Keratinocyte (primary cell): ENCODE data around the gene PRELID1. TPM values are rescaled to one million over a fixed set of nuclear protein-coding genes. Genes with fewer than 3 reads are reported as not detected.

Experiments used
- DNase-seq: peaks from one replicate; pipeline ENCODE4 v3.0.0-alpha.2; 2011; ENCODE audit warnings: low read depth, missing footprints, low spot score
- FAIRE-seq: peaks from 2 replicates; lab custom pipeline; 2011; peaks lifted over from hg19 to GRCh38; lab: Jason Lieb, UNC
- H2AFZ ChIP-seq: 2 replicates; pipeline ENCODE4 v1.6.0; 2012; ENCODE audit warnings: low read length, control low read depth, inconsistent platforms; ENCODE audit not compliant: control insufficient read depth
- H3K27ac ChIP-seq: 2 replicates; pipeline ENCODE4 v1.5.1; 2011; ENCODE audit warnings: low read length; ENCODE audit not compliant: control insufficient read depth, insufficient read depth
- H3K27me3 ChIP-seq: 3 replicates; pipeline ENCODE4 v1.6.0; 2011; ENCODE audit warnings: low read length; ENCODE audit not compliant: control insufficient read depth, insufficient read depth; ENCODE audit errors: extremely low read depth
- H3K36me3 ChIP-seq, 2 experiments: 2 replicates in 1 of 2; 3 replicates in 1 of 2; pipeline ENCODE4 v1.5.1; 2011; ENCODE audit warnings: low read length in 2 of 2, mild to moderate bottlenecking in 1 of 2; ENCODE audit not compliant: control insufficient read depth in 2 of 2, insufficient read depth in 2 of 2; ENCODE audit errors: extremely low read depth in 1 of 2
- H3K4me1 ChIP-seq: 3 replicates; pipeline ENCODE4 v1.5.1; 2011; ENCODE audit warnings: low read length; ENCODE audit not compliant: control insufficient read depth, insufficient read depth; ENCODE audit errors: extremely low read depth
- H3K4me2 ChIP-seq: 3 replicates; pipeline ENCODE4 v1.6.0; 2011; ENCODE audit warnings: low read depth, low read length; ENCODE audit not compliant: control insufficient read depth, insufficient read depth; ENCODE audit errors: extremely low read depth
- H3K4me3 ChIP-seq, 3 experiments: fragments of 200-600 bp in 1 of 3; sonication (generic) in 1 of 3; 2 replicates in 2 of 3; 3 replicates in 1 of 3; pipeline ENCODE4 v1.5.1; 2011 to 2016; ENCODE audit warnings: low read length in 3 of 3, mild to moderate bottlenecking in 3 of 3, control low read depth in 2 of 3, inconsistent platforms in 1 of 3, low read depth in 1 of 3, mixed read lengths in 1 of 3, mixed run types in 1 of 3, moderate library complexity in 1 of 3; ENCODE audit not compliant: control insufficient read depth in 2 of 3, insufficient read depth in 2 of 3; ENCODE audit errors: extremely low read depth in 1 of 3
- H3K79me2 ChIP-seq: 2 replicates; pipeline ENCODE4 v1.6.0; 2012; ENCODE audit warnings: low read length; ENCODE audit not compliant: control insufficient read depth, insufficient read depth
- H3K9ac ChIP-seq: 3 replicates; pipeline ENCODE4 v1.6.0; 2011; ENCODE audit warnings: low read length; ENCODE audit not compliant: control insufficient read depth, insufficient read depth; ENCODE audit errors: extremely low read depth
- H3K9me1 ChIP-seq: 3 replicates; pipeline ENCODE4 v1.6.0; 2011; ENCODE audit warnings: low read length; ENCODE audit not compliant: control insufficient read depth, insufficient read depth; ENCODE audit errors: extremely low read depth
- H3K9me3 ChIP-seq: 2 replicates; pipeline ENCODE4 v1.5.1; 2012; ENCODE audit warnings: low read depth, low read length; ENCODE audit not compliant: control insufficient read depth
- H4K20me1 ChIP-seq: 3 replicates; pipeline ENCODE4 v1.6.0; 2011; ENCODE audit warnings: low read length; ENCODE audit not compliant: control insufficient read depth, insufficient read depth; ENCODE audit errors: extremely low read depth
- EZH2 ChIP-seq: IDR thresholded peaks from one replicate; pipeline ENCODE4 v1.6.1; 2012; ENCODE audit warnings: inconsistent platforms, mild to moderate bottlenecking, low read length, moderate library complexity
- dilution Hi-C: fragments of 300-500 bp; cut with MboI; formaldehyde crosslinking; loops from one replicate; pipeline ENCODE4 v1.7.0; 2020; ENCODE audit warnings: low sequenced_read_pairs; ENCODE audit not compliant: extremely low pct_ligation_motif_present
- polyA plus RNA-seq, 5 experiments: library from polyadenylated mRNA; depleted of rRNA in 3 of 5; stranded (reverse) in 3 of 5; stranded (forward) in 1 of 5; unstranded in 1 of 5; fragments of >200 nt; gene quantifications; 1 replicate in 1 of 5; 2 replicates in 3 of 5; 3 replicates in 1 of 5; pipeline versions ENCODE4 v1.2.1 to v1.2.3, GENCODE V29; 2011 to 2012; ENCODE audit warnings: missing spikeins in 2 of 5, low read depth in 1 of 5, low replicate concordance in 1 of 5
- TF ChIP-seq, protein P1 (sequence below), 3 experiments: IDR thresholded peaks in 1 of 3; conservative IDR thresholded peaks in 1 of 3; optimal IDR thresholded peaks in 1 of 3; 2 replicates in 2 of 3; 3 replicates in 1 of 3; pipeline versions ENCODE3 to v1.5.1; 2011; ENCODE audit warnings: low read length in 3 of 3, mild to moderate bottlenecking in 3 of 3, moderate library complexity in 2 of 3, control low read depth in 1 of 3, inconsistent platforms in 1 of 3; ENCODE audit not compliant: insufficient read depth in 2 of 3; ENCODE audit errors: extremely low read depth in 1 of 3

PRELID1 gene
- polyA plus RNA-seq, 1 donor (not counting 4 experiments of a cell fraction or from before 2014, with no cell fraction given): 245 TPM

DNA sequence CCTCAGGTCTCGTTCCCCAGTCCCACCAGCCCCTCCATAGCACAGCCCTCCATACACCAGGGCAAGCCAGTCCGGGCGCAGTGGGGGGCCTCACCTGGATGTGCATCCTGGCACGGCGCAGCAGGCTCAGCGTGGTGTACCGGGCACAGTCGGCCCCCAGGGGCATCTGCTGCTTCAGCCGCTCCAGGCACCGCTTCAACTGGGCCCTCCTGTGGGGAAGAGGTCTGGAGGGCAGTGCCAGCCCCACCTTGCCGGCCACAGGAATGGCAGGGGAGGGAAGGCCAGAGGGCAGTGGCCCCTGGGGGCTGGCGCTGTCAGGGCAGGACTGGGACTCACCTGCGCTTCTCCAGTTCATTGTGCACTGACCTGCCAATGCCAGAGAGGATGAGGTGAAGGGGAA is 6.7 kb downstream of the PRELID1 start:
- H3K4me1 ChIP-seq: peaks cover 27% of the 10 kb centered on the region
- H3K4me2 ChIP-seq: no peak overlapping the region
- peaks cover 5 to 15% of the 10 kb centered on the region in 2 experiments for H3K36me3 ChIP-seq
- dilution Hi-C loops: no loop called here
- H3K27ac ChIP-seq: no peak overlapping the region
- H4K20me1 ChIP-seq: peaks cover 3% of the 10 kb centered on the region
- TF ChIP-seq, protein P1, sequence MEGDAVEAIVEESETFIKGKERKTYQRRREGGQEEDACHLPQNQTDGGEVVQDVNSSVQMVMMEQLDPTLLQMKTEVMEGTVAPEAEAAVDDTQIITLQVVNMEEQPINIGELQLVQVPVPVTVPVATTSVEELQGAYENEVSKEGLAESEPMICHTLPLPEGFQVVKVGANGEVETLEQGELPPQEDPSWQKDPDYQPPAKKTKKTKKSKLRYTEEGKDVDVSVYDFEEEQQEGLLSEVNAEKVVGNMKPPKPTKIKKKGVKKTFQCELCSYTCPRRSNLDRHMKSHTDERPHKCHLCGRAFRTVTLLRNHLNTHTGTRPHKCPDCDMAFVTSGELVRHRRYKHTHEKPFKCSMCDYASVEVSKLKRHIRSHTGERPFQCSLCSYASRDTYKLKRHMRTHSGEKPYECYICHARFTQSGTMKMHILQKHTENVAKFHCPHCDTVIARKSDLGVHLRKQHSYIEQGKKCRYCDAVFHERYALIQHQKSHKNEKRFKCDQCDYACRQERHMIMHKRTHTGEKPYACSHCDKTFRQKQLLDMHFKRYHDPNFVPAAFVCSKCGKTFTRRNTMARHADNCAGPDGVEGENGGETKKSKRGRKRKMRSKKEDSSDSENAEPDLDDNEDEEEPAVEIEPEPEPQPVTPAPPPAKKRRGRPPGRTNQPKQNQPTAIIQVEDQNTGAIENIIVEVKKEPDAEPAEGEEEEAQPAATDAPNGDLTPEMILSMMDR (optimal IDR thresholded peaks at IDR 0.05 in 1 of 3, IDR thresholded peaks at IDR 0.05 in 1 of 3, conservative IDR thresholded peaks at IDR 0.05 in 1 of 3; ENCODE audit: extremely low read depth in 1 of 3, insufficient read depth in 2 of 3, low read length in 3 of 3): no peak
- no peak for TF ChIP-seq EZH2
- no peak overlapping the region for H2AFZ ChIP-seq
- H3K9me3 ChIP-seq: no peaks in the 10 kb centered on the region
- FAIRE-seq: no peak
- H3K9ac ChIP-seq: no peak overlapping the region
- no peaks in the 10 kb centered on the region for H3K27me3 ChIP-seq
- H3K4me3 ChIP-seq: no peak overlapping the region
- no peaks in the 10 kb centered on the region for H3K9me1 ChIP-seq
- no peak for DNase-seq
- H3K79me2 ChIP-seq: peaks cover 5% of the 10 kb centered on the region

GRCh38 chr5:177310757-177311391 is 7.3 kb downstream of the PRELID1 start:
- no peak overlapping the region for H2AFZ ChIP-seq
- H3K27ac ChIP-seq: no peak overlapping the region
- no peak for FAIRE-seq
- no peak for DNase-seq
- H3K4me3 ChIP-seq: no peak overlapping the region
- H4K20me1 ChIP-seq: peaks cover 3% of the 10 kb centered on the region
- no peaks in the 10 kb centered on the region for H3K9me3 ChIP-seq
- TF ChIP-seq, protein P1 (optimal IDR thresholded peaks at IDR 0.05 in 1 of 3, IDR thresholded peaks at IDR 0.05 in 1 of 3, conservative IDR thresholded peaks at IDR 0.05 in 1 of 3; ENCODE audit: extremely low read depth in 1 of 3, insufficient read depth in 2 of 3, low read length in 3 of 3): no peak
- no peak for TF ChIP-seq EZH2
- no peaks in the 10 kb centered on the region for H3K27me3 ChIP-seq
- peaks cover 5 to 10% of the 10 kb centered on the region in 2 experiments for H3K36me3 ChIP-seq
- H3K9me1 ChIP-seq: no peaks in the 10 kb centered on the region
- dilution Hi-C loops: no loop called here
- peak overlapping the region; percentile 91 for H3K4me2 ChIP-seq
- H3K9ac ChIP-seq: peak overlapping the region; percentile 80
- H3K79me2 ChIP-seq: no peaks in the 10 kb centered on the region
- peaks cover 22% of the 10 kb centered on the region for H3K4me1 ChIP-seq
